OCI-LY7 (cell line): Measurements from ENCODE around the gene PRTN3. TPM values are rescaled to one million over a fixed set of nuclear protein-coding genes. Genes with fewer than 3 reads are reported as not detected.

Experiments used
- BruUV-seq: library from RNA; stranded (reverse); fragments of 400-500 nt; replicated peaks from 2 replicates; lab custom pipeline; 2021; lab: Mats Ljungman, UMichigan
- CTCF ChIA-PET: fragments of 300-600 bp; sonication (Branson Sonifier 250); formaldehyde crosslinking; loops from one replicate; lab custom pipeline; 2022; ENCODE audit warnings: antibody characterized with exemption; ENCODE audit not compliant: unreplicated experiment; lab: Charles Lee
- POLR2A ChIA-PET: fragments of 300-600 bp; sonication (Branson Sonifier 250); formaldehyde crosslinking; loops from one replicate; lab custom pipeline; 2022; ENCODE audit warnings: antibody characterized with exemption; lab: Charles Lee
- DNase-seq: peaks from one replicate; pipeline ENCODE4 v3.0.0-alpha.2; 2015; ENCODE audit warnings: low spot score
- H2AFZ ChIP-seq: fragments of 200-600 bp; sonication (generic), shearing (Covaris generic); 2 replicates; pipeline ENCODE4 v1.6.1; 2014; ENCODE audit warnings: mild to moderate bottlenecking, antibody characterized with exemption, low read length, moderate library complexity
- H3K27ac ChIP-seq: fragments of 200-600 bp; sonication (generic); 2 replicates; pipeline ENCODE4 v1.5.1; 2014; ENCODE audit warnings: mixed run types, low read depth, mild to moderate bottlenecking, moderate library complexity, low read length, inconsistent platforms; ENCODE audit not compliant: poor library complexity, severe bottlenecking
- H3K36me3 ChIP-seq: fragments of 200-600 bp; sonication (generic); 2 replicates; pipeline ENCODE4 v1.6.1; 2014; ENCODE audit warnings: mild to moderate bottlenecking, antibody characterized with exemption, low read length, moderate library complexity, mixed read lengths; ENCODE audit not compliant: insufficient read depth
- H3K4me1 ChIP-seq: fragments of 200-600 bp; sonication (generic); 2 replicates; pipeline ENCODE4 v1.5.1; 2014; ENCODE audit warnings: mild to moderate bottlenecking, low read length; ENCODE audit not compliant: insufficient read depth, poor library complexity, severe bottlenecking
- H3K4me2 ChIP-seq: fragments of 200-600 bp; sonication (generic); 2 replicates; pipeline ENCODE4 v1.6.1; 2014; ENCODE audit warnings: mild to moderate bottlenecking, low read length
- H3K4me3 ChIP-seq: fragments of 200-600 bp; sonication (generic); 2 replicates; pipeline ENCODE4 v1.5.1; 2014; ENCODE audit warnings: mild to moderate bottlenecking, low read depth, low read length; ENCODE audit not compliant: poor library complexity, severe bottlenecking
- H3K79me2 ChIP-seq: fragments of 200-600 bp; sonication (generic); 2 replicates; pipeline ENCODE4 v1.6.1; 2016; ENCODE audit warnings: low read depth, mild to moderate bottlenecking, low read length, moderate library complexity, mixed read lengths; ENCODE audit not compliant: insufficient read depth
- H3K9me2 ChIP-seq: fragments of 200-600 bp; sonication (generic); 2 replicates; pipeline ENCODE4 v1.6.1; 2016; ENCODE audit warnings: mild to moderate bottlenecking, low read length, mixed read lengths; ENCODE audit not compliant: insufficient read depth
- H3K9me3 ChIP-seq: fragments of 200-600 bp; sonication (generic); 2 replicates; pipeline ENCODE4 v1.6.1; 2014; ENCODE audit warnings: mild to moderate bottlenecking, mixed run types, low read length, mixed read lengths
- H4K20me1 ChIP-seq: fragments of 200-600 bp; sonication (generic); 2 replicates; pipeline ENCODE4 v1.6.1; 2014; ENCODE audit warnings: mild to moderate bottlenecking, antibody characterized with exemption, low read length, moderate library complexity, mixed read lengths; ENCODE audit not compliant: insufficient read depth
- EZH2phosphoT487 ChIP-seq: fragments of 200-600 bp; sonication (generic); IDR thresholded peaks from 2 replicates; pipeline ENCODE4 v1.6.1; 2018; ENCODE audit warnings: low read depth, borderline replicate concordance, mild to moderate bottlenecking, mixed run types, antibody characterized with exemption, low read length, moderate library complexity, mixed read lengths
- intact Hi-C: fragments of 100-400 bp; cut with micrococcal nuclease; formaldehyde crosslinking; loops from one replicate; pipeline ENCODE4 v1.10.0; 2022; ENCODE audit not compliant: unreplicated experiment
- total RNA-seq, 2 experiments: library from RNA; depleted of rRNA in 1 of 2; stranded (reverse); fragments of >200 nt in 1 of 2; shearing (Covaris generic) in 1 of 2; gene quantifications; 2 replicates each; pipeline ENCODE4 v1.2.3, GENCODE V29; 2014 to 2022
- TF ChIP-seq, protein P1 (sequence below): fragments of 200-600 bp; sonication (generic); conservative IDR thresholded peaks from 2 replicates; pipeline ENCODE4 v1.5.1; 2014; ENCODE audit warnings: mild to moderate bottlenecking, antibody characterized with exemption, low read length, moderate library complexity, mixed read lengths

Gene PRTN3
- total RNA-seq, 2 experiments from 2014 or later: not detected

DNA sequence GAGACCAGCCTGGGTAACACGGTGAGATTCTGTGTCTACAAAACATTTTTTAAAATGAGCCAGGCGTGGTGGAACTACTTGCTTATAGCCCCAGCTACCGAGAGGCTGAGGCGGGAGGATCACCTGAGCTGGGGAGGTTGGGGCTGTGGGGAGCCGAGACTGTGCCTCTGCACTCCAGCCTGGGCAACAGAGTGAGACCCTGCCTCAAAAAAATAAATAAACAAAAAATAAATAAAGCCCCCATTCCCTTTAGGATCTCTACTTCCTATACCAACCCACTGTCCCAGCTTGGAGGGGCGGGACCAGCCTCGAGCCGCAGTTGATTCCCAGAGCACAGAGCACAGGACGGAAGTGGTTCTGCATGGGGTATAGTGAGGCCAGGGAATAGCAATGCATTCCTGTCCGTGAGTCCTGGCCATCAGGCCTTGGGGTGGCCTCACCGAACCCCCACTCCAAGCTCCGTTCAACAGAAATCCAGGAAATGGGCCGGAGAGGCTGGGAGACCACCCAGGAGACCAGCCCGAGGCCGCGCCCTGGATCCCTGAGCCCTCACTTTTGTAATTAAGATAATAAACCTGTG lies 48.4 kb upstream of the PRTN3 start:
- intact Hi-C loops: no loop called here
- TF ChIP-seq, protein P1, sequence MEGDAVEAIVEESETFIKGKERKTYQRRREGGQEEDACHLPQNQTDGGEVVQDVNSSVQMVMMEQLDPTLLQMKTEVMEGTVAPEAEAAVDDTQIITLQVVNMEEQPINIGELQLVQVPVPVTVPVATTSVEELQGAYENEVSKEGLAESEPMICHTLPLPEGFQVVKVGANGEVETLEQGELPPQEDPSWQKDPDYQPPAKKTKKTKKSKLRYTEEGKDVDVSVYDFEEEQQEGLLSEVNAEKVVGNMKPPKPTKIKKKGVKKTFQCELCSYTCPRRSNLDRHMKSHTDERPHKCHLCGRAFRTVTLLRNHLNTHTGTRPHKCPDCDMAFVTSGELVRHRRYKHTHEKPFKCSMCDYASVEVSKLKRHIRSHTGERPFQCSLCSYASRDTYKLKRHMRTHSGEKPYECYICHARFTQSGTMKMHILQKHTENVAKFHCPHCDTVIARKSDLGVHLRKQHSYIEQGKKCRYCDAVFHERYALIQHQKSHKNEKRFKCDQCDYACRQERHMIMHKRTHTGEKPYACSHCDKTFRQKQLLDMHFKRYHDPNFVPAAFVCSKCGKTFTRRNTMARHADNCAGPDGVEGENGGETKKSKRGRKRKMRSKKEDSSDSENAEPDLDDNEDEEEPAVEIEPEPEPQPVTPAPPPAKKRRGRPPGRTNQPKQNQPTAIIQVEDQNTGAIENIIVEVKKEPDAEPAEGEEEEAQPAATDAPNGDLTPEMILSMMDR: no peak
- no peak for TF ChIP-seq EZH2phosphoT487
- no TSS peak for BruUV-seq
- H3K4me2 ChIP-seq: no peak overlapping the region
- CTCF ChIA-PET: no interaction called here
- no peak overlapping the region for H3K27ac ChIP-seq
- H3K4me1 ChIP-seq: peaks cover 3% of the 10 kb centered on the region
- H4K20me1 ChIP-seq: no peaks in the 10 kb centered on the region
- no peaks in the 10 kb centered on the region for H3K9me2 ChIP-seq
- H3K9me3 ChIP-seq: no peaks in the 10 kb centered on the region
- no peak overlapping the region for H3K4me3 ChIP-seq
- no peak for DNase-seq
- H3K79me2 ChIP-seq: no peaks in the 10 kb centered on the region
- H3K36me3 ChIP-seq: no peaks in the 10 kb centered on the region
- H2AFZ ChIP-seq: no peak overlapping the region
- POLR2A ChIA-PET: interaction anchor here (0.6 kb wide), 1 partner anchor 980 kb away, joined by 3 read pairs; no protein-coding TSS in a partner anchor

GRCh38 chr19:793806-794205 lies 47.0 kb upstream of the PRTN3 start:
- Histone ChIP-seq H3K27ac (no peak overlapping the region), H3K36me3 (peaks cover 10% of the 10 kb centered on the region), H3K9me3 (no peaks in the 10 kb centered on the region), H3K4me2 (no peak overlapping the region), H3K9me2 (no peaks in the 10 kb centered on the region), H3K4me3 (no peak overlapping the region), H3K4me1 (peaks cover 3% of the 10 kb centered on the region), H2AFZ (no peak overlapping the region), H3K79me2 (peaks cover 10% of the 10 kb centered on the region), H4K20me1 (peaks cover 8% of the 10 kb centered on the region)
- no peak for DNase-seq
- intact Hi-C loops: no loop called here
- ChIA-PET CTCF (no interaction called here), POLR2A (no interaction called here)
- TF ChIP-seq, protein P1: no peak
- TF ChIP-seq EZH2phosphoT487: no peak
- BruUV-seq: no TSS peak

DNA sequence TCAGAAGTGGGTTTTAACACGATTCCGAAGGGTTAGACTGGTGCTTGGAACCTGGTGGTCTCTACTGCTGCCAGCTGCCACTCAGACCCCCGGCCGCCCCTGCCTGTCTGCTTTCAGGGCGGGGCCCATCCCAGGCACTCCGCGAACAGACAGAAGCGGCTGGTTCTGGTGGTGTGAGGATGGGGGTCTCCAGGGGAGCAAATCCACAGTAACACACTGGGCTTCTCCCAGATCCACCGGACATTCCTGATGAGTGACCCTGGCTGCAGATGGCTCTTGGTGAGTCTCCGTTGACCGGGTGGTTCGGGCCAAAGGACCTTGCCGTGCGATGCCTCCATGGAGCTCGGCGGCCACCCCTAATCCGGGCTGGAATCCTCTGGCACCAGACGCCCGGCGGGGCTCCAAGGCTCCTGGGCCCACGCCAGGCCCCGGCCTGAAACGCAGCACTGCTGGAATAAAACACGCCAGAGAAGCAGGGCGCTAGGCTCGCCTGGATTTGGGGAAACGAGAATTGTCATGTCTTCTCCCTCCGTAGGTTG lies 45.7 kb upstream of the PRTN3 start:
- H3K4me2 ChIP-seq: no peak overlapping the region
- ChIA-PET POLR2A (no interaction called here), CTCF (no interaction called here)

More for the DNA sequence above, 45.7 kb upstream of the PRTN3 start:
- BruUV-seq: no TSS peak
- Histone ChIP-seq H3K9me2 (no peaks in the 10 kb centered on the region), H2AFZ (no peak overlapping the region), H3K27ac (no peak overlapping the region), H3K36me3 (peaks cover 23% of the 10 kb centered on the region), H3K79me2 (peaks cover 23% of the 10 kb centered on the region), H3K9me3 (no peaks in the 10 kb centered on the region), H3K4me1 (peaks cover 15% of the 10 kb centered on the region), H4K20me1 (peaks cover 21% of the 10 kb centered on the region), H3K4me3 (no peak overlapping the region)
- intact Hi-C loops: loop anchor here (5.0 kb wide), 1 partner anchor 223 kb away; the partner anchor contains the start of gene BSG
- no peak for DNase-seq
- TF ChIP-seq, protein P1: no peak
- TF ChIP-seq EZH2phosphoT487: no peak
